WTC11 (cell line): Measurements from ENCODE around the gene PUM1. TPM values are rescaled to one million over a fixed set of nuclear protein-coding genes. Genes with fewer than 3 reads are reported as not detected.

ENCODE experiments used
- ATAC-seq: fragments of 200-7000 bp; cut with Tn5 transposase; 2 replicates; pipeline ENCODE4 v1.10.0; 2021; ENCODE audit warnings: mild to moderate bottlenecking, moderate library complexity
- CTCF ChIA-PET: fragments of 300-600 bp; sonication (Branson Sonifier 250); formaldehyde crosslinking; loops from one replicate; lab custom pipeline; 2021; ENCODE audit warnings: antibody characterized with exemption; lab: Charles Lee
- POLR2A ChIA-PET: fragments of 350-600 bp; sonication (Branson Sonifier 250); formaldehyde crosslinking; loops from one replicate; lab custom pipeline; 2021; ENCODE audit warnings: antibody characterized with exemption; lab: Charles Lee
- DNase-seq: peaks from one replicate; pipeline ENCODE4 v3.0.0; 2021; ENCODE audit warnings: low spot score
- H3K27ac Mint-ChIP-seq: 2 replicates; pipeline ENCODE4 v1.8.0; 2021; ENCODE audit warnings: mixed read lengths
- H3K27me3 Mint-ChIP-seq: 2 replicates; pipeline ENCODE4 v1.8.0; 2021; ENCODE audit warnings: low read depth, mild to moderate bottlenecking, moderate library complexity, mixed read lengths
- H3K36me3 Mint-ChIP-seq: 2 replicates; pipeline ENCODE4 v1.8.0; 2021; ENCODE audit warnings: mixed read lengths
- H3K4me1 Mint-ChIP-seq: 2 replicates; pipeline ENCODE4 v1.8.0; 2022; ENCODE audit warnings: mixed read lengths
- H3K4me3 Mint-ChIP-seq: 2 replicates; pipeline ENCODE4 v1.8.0; 2021; ENCODE audit warnings: mild to moderate bottlenecking, moderate library complexity, mixed read lengths
- H3K9me3 Mint-ChIP-seq: 2 replicates; pipeline ENCODE4 v1.8.0; 2021; ENCODE audit warnings: mixed read lengths
- CREM ChIP-seq: sonication (generic); formaldehyde crosslinking; IDR thresholded peaks from 2 replicates; pipeline ENCODE4 v1.8.1; 2022; ENCODE audit warnings: mild to moderate bottlenecking, missing genetic modification reagents, moderate library complexity
- ELF4 ChIP-seq: sonication (generic); formaldehyde crosslinking; IDR thresholded peaks from 2 replicates; pipeline ENCODE4 v1.8.1; 2022; ENCODE audit warnings: low read depth, mild to moderate bottlenecking, moderate library complexity, missing genetic modification reagents
- ETV6 ChIP-seq: sonication (generic); formaldehyde crosslinking; IDR thresholded peaks from 2 replicates; pipeline ENCODE4 v1.8.1; 2022; ENCODE audit warnings: mild to moderate bottlenecking, missing genetic modification reagents
- IRF2 ChIP-seq: sonication (generic); formaldehyde crosslinking; IDR thresholded peaks from 2 replicates; pipeline ENCODE4 v1.8.0; 2022; ENCODE audit warnings: low read depth, missing genetic modification reagents, borderline replicate concordance
- MYBL2 ChIP-seq: sonication (generic); formaldehyde crosslinking; IDR thresholded peaks from 2 replicates; pipeline ENCODE4 v1.8.1; 2023; ENCODE audit warnings: mild to moderate bottlenecking, moderate library complexity, missing genetic modification reagents
- NFATC4 ChIP-seq: fragments of 250-450 bp; sonication (Bioruptor Pico); IDR thresholded peaks from 2 replicates; pipeline ENCODE4 v1.9.0; 2021; ENCODE audit warnings: mild to moderate bottlenecking
- RORB ChIP-seq: fragments of 250-450 bp; sonication (Bioruptor Pico); IDR thresholded peaks from 2 replicates; pipeline ENCODE4 v1.9.0; 2021; ENCODE audit warnings: mild to moderate bottlenecking
- ZNF219 ChIP-seq: sonication (generic); formaldehyde crosslinking; IDR thresholded peaks from 2 replicates; pipeline ENCODE4 v1.8.0; 2023; ENCODE audit warnings: missing genetic modification reagents, mild to moderate bottlenecking, borderline replicate concordance
- total RNA-seq: library from RNA; stranded (reverse); gene quantifications from 3 replicates; pipeline ENCODE4 v1.2.3, GENCODE V29; 2021
- TF ChIP-seq, protein P1 (sequence below): sonication (generic); formaldehyde crosslinking; IDR thresholded peaks from 2 replicates; pipeline ENCODE4 v1.8.0; 2023; ENCODE audit warnings: missing genetic modification reagents
- TF ChIP-seq, protein P2 (sequence below): fragments of 250-450 bp; sonication (Bioruptor Pico); IDR thresholded peaks from 2 replicates; pipeline ENCODE4 v1.9.0; 2021; ENCODE audit warnings: moderate library complexity, mild to moderate bottlenecking, inconsistent platforms, borderline replicate concordance
- TF ChIP-seq, protein P3 (sequence below): sonication (generic); formaldehyde crosslinking; IDR thresholded peaks from 2 replicates; pipeline ENCODE4 v1.8.0; 2022; ENCODE audit warnings: missing genetic modification reagents
- TF ChIP-seq, protein P4 (sequence below): sonication (generic); formaldehyde crosslinking; IDR thresholded peaks from 2 replicates; pipeline ENCODE4 v1.8.1; 2023; ENCODE audit warnings: mild to moderate bottlenecking, missing genetic modification reagents, borderline replicate concordance
- TF ChIP-seq, protein P5 (sequence below): sonication (generic); formaldehyde crosslinking; conservative IDR thresholded peaks from 2 replicates; pipeline ENCODE4 v1.8.1; 2023; ENCODE audit warnings: mild to moderate bottlenecking, low read depth, missing genetic modification reagents, moderate library complexity
- TF ChIP-seq, protein P6 (sequence below): sonication (generic); formaldehyde crosslinking; IDR thresholded peaks from 2 replicates; pipeline ENCODE4 v1.8.1; 2023; ENCODE audit warnings: mild to moderate bottlenecking, missing genetic modification reagents, moderate library complexity

Gene PUM1
- total RNA-seq, 1 experiment from 2014 or later: 147 TPM

DNA sequence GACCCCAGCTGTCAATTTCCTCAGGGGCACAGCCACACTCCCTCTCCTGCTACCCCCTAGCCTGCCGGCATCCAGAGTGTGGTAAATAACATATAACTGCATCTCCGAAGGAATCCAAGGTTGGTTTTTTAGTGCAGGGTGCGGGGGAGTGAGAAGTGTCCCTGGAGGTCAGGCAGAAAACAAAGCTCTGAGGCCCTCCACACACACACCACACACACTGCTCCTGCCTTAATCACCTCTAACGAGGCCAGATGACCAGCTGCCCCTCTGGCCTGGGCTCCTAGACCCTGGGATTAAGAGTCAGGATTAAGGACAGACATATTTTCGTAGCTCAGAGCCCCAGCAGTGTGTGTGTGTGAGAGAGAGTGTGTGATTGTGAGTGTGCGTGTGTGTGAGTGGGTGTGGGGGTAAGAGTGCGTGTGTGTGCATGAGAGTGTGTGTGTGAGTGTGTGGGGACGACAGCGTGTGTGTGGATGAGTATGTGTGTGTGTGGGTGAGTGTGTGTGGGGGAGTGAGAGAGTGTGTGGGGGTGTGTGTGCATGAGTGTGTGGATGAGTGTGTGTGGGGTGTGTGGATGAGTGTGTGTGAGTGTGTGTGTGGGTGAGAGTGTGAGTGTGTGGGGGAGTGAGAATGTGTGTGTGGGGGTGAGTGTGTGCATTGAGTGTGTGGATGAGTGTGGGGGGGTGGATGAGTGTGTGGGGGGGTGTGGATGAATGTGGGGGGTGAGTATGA, 171.6 kb downstream of the PUM1 start:
- H3K4me3 Mint-ChIP-seq: no peak overlapping the region
- H3K9me3 Mint-ChIP-seq: no peaks in the 10 kb centered on the region
- POLR2A ChIA-PET: no interaction called here
- CTCF ChIA-PET: interaction anchor here (1.1 to 3.4 kb wide), 3 partner anchors 17 to 92 kb away, joined by 3 to 11 read pairs (median 3); no protein-coding TSS in a partner anchor
- no peaks in the 10 kb centered on the region for H3K27me3 Mint-ChIP-seq
- no peak for DNase-seq
- no peaks in the 10 kb centered on the region for H3K36me3 Mint-ChIP-seq
- peaks cover 16% of the 10 kb centered on the region for H3K4me1 Mint-ChIP-seq
- H3K27ac Mint-ChIP-seq: peak overlapping the region; percentile 53; the same call in 1 of the 2 replicates
- ATAC-seq: no peak
- TF ChIP-seq, protein P1, sequence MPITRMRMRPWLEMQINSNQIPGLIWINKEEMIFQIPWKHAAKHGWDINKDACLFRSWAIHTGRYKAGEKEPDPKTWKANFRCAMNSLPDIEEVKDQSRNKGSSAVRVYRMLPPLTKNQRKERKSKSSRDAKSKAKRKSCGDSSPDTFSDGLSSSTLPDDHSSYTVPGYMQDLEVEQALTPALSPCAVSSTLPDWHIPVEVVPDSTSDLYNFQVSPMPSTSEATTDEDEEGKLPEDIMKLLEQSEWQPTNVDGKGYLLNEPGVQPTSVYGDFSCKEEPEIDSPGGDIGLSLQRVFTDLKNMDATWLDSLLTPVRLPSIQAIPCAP (CRISPR knock-in tag): no peak
- TF ChIP-seq, protein P2, sequence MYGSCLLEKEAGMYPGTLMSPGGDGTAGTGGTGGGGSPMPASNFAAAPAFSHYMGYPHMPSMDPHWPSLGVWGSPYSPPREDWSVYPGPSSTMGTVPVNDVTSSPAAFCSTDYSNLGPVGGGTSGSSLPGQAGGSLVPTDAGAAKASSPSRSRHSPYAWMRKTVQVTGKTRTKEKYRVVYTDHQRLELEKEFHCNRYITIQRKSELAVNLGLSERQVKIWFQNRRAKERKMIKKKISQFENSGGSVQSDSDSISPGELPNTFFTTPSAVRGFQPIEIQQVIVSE (CRISPR knock-in tag): no peak
- TF ChIP-seq, protein P3, sequence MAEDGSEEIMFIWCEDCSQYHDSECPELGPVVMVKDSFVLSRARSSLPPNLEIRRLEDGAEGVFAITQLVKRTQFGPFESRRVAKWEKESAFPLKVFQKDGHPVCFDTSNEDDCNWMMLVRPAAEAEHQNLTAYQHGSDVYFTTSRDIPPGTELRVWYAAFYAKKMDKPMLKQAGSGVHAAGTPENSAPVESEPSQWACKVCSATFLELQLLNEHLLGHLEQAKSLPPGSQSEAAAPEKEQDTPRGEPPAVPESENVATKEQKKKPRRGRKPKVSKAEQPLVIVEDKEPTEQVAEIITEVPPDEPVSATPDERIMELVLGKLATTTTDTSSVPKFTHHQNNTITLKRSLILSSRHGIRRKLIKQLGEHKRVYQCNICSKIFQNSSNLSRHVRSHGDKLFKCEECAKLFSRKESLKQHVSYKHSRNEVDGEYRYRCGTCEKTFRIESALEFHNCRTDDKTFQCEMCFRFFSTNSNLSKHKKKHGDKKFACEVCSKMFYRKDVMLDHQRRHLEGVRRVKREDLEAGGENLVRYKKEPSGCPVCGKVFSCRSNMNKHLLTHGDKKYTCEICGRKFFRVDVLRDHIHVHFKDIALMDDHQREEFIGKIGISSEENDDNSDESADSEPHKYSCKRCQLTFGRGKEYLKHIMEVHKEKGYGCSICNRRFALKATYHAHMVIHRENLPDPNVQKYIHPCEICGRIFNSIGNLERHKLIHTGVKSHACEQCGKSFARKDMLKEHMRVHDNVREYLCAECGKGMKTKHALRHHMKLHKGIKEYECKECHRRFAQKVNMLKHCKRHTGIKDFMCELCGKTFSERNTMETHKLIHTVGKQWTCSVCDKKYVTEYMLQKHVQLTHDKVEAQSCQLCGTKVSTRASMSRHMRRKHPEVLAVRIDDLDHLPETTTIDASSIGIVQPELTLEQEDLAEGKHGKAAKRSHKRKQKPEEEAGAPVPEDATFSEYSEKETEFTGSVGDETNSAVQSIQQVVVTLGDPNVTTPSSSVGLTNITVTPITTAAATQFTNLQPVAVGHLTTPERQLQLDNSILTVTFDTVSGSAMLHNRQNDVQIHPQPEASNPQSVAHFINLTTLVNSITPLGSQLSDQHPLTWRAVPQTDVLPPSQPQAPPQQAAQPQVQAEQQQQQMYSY (CRISPR knock-in tag): no peak
- TF ChIP-seq, protein P4, sequence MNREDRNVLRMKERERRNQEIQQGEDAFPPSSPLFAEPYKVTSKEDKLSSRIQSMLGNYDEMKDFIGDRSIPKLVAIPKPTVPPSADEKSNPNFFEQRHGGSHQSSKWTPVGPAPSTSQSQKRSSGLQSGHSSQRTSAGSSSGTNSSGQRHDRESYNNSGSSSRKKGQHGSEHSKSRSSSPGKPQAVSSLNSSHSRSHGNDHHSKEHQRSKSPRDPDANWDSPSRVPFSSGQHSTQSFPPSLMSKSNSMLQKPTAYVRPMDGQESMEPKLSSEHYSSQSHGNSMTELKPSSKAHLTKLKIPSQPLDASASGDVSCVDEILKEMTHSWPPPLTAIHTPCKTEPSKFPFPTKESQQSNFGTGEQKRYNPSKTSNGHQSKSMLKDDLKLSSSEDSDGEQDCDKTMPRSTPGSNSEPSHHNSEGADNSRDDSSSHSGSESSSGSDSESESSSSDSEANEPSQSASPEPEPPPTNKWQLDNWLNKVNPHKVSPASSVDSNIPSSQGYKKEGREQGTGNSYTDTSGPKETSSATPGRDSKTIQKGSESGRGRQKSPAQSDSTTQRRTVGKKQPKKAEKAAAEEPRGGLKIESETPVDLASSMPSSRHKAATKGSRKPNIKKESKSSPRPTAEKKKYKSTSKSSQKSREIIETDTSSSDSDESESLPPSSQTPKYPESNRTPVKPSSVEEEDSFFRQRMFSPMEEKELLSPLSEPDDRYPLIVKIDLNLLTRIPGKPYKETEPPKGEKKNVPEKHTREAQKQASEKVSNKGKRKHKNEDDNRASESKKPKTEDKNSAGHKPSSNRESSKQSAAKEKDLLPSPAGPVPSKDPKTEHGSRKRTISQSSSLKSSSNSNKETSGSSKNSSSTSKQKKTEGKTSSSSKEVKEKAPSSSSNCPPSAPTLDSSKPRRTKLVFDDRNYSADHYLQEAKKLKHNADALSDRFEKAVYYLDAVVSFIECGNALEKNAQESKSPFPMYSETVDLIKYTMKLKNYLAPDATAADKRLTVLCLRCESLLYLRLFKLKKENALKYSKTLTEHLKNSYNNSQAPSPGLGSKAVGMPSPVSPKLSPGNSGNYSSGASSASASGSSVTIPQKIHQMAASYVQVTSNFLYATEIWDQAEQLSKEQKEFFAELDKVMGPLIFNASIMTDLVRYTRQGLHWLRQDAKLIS (CRISPR knock-in tag): no peak
- TF ChIP-seq, protein P5, sequence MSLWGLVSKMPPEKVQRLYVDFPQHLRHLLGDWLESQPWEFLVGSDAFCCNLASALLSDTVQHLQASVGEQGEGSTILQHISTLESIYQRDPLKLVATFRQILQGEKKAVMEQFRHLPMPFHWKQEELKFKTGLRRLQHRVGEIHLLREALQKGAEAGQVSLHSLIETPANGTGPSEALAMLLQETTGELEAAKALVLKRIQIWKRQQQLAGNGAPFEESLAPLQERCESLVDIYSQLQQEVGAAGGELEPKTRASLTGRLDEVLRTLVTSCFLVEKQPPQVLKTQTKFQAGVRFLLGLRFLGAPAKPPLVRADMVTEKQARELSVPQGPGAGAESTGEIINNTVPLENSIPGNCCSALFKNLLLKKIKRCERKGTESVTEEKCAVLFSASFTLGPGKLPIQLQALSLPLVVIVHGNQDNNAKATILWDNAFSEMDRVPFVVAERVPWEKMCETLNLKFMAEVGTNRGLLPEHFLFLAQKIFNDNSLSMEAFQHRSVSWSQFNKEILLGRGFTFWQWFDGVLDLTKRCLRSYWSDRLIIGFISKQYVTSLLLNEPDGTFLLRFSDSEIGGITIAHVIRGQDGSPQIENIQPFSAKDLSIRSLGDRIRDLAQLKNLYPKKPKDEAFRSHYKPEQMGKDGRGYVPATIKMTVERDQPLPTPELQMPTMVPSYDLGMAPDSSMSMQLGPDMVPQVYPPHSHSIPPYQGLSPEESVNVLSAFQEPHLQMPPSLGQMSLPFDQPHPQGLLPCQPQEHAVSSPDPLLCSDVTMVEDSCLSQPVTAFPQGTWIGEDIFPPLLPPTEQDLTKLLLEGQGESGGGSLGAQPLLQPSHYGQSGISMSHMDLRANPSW (CRISPR knock-in tag): no peak
- TF ChIP-seq ELF4: no peak
- no peak for TF ChIP-seq RORB
- no peak for TF ChIP-seq IRF2 (CRISPR knock-in tag)
- TF ChIP-seq MYBL2 (CRISPR knock-in tag): no peak
- no peak for TF ChIP-seq CREM (CRISPR knock-in tag)
- no peak for TF ChIP-seq ZNF219
- no peak for TF ChIP-seq NFATC4 (CRISPR knock-in tag)
- TF ChIP-seq ETV6: no peak
- TF ChIP-seq, protein P6, sequence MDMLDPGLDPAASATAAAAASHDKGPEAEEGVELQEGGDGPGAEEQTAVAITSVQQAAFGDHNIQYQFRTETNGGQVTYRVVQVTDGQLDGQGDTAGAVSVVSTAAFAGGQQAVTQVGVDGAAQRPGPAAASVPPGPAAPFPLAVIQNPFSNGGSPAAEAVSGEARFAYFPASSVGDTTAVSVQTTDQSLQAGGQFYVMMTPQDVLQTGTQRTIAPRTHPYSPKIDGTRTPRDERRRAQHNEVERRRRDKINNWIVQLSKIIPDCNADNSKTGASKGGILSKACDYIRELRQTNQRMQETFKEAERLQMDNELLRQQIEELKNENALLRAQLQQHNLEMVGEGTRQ: no peak
- TF ChIP-seq, all 79 proteins: peak for 0
